ENCODE results near the gene PLSCR4. TPM values are rescaled to one million over a fixed set of nuclear protein-coding genes. Genes with fewer than 3 reads are reported as not detected.

PLSCR4 gene
- total and polyA plus RNA-seq, 2 of the 8 experiments (the other 6 are each of a cell fraction or from before 2014, with no cell fraction given), result 1.8 to 2.9 TPM

GRCh38 chr3:146269271-146269670 is 18.4 kb upstream of the PLSCR4 start:
- H2AK5ac ChIP-seq (ENCODE audit: low read depth, low read length), result no peak overlapping the region
- CTCF ChIA-PET (ENCODE audit: partially characterized antibody), result interaction anchor here (2.0 kb wide), 1 partner anchor 54 kb away, joined by 4 read pairs; no protein-coding TSS in a partner anchor
- no peak overlapping the region for H4K5ac ChIP-seq (ENCODE audit: insufficient read length, low read depth, low read length)
- no peaks in the 10 kb centered on the region for H3K79me1 ChIP-seq (ENCODE audit: low read depth, low read length)
- no peak overlapping the region for H3K56ac ChIP-seq (replicated peaks; ENCODE audit: insufficient read length, low read depth, low read length)
- H3K23me2 ChIP-seq (ENCODE audit: low read depth, low read length), result no peaks in the 10 kb centered on the region
- FAIRE-seq (no peak), DNase-seq (ENCODE audit: low read depth in 1 of 2, low spot score in 2 of 2) (no peak)
- no peak overlapping the region for H3K4ac ChIP-seq (replicated peaks; ENCODE audit: insufficient read length, low read depth, low read length)
- no peak overlapping the region for H3K18ac ChIP-seq (ENCODE audit: extremely low read depth, low read length)
- 97% methylated on average over 4 of the region's 4 CpGs; no CpG with 5 or more reads in 1 of the 2 experiments for WGBS, 2 experiments (ENCODE audit: extremely low coverage in 1 of 2, insufficient coverage in 1 of 2, insufficient read length in 1 of 2, insufficient replicate concordance in 2 of 2, low coverage in 1 of 2, low lambda C conversion rate in 2 of 2, missing lambda C conversion rate in 1 of 2)
- H3K23ac ChIP-seq (ENCODE audit: insufficient read length), result no peak overlapping the region
- H4K91ac ChIP-seq (replicated peaks; ENCODE audit: insufficient read length, low read length), result no peak overlapping the region
- H3K9me3 ChIP-seq (ENCODE audit: insufficient read depth in 2 of 2, low read depth in 1 of 2, low read length in 1 of 2), result no peaks in the 10 kb centered on the region
- no peak overlapping the region for H3K14ac ChIP-seq (ENCODE audit: insufficient read length)
- no peaks in the 10 kb centered on the region for H4K20me1 ChIP-seq (replicated peaks in 1 of 2; ENCODE audit: control insufficient read depth in 1 of 2, insufficient read depth in 2 of 2, low read length in 2 of 2)
- no peak overlapping the region for H2BK120ac ChIP-seq (replicated peaks; ENCODE audit: low read depth, low read length)
- H3K9ac ChIP-seq (replicated peaks in 1 of 4; ENCODE audit: extremely low read depth in 1 of 4, low read depth in 3 of 4, low read length in 3 of 4), result no peak overlapping the region
- peaks cover 0 to 7% (median 3%) of the 10 kb centered on the region in 4 experiments; a peak in 4 of 7 replicates for H3K4me1 ChIP-seq (replicated peaks in 1 of 4; ENCODE audit: control insufficient read depth in 3 of 4, insufficient read depth in 4 of 4, low read length in 3 of 4)
- H3K27me3 ChIP-seq (replicated peaks in 1 of 4; ENCODE audit: control insufficient read depth in 3 of 4, extremely low read depth in 1 of 4, insufficient read depth in 3 of 4, low read length in 3 of 4), result peaks cover 0 to 1% (median 0%) of the 10 kb centered on the region in 4 experiments; a peak in 1 of 7 replicates
- no peak overlapping the region for H3K4me3 ChIP-seq (ENCODE audit: extremely low read depth in 1 of 4, insufficient read depth in 2 of 4, low read depth in 3 of 4, low read length in 4 of 4)
- H3K79me2 ChIP-seq (ENCODE audit: control insufficient read depth in 1 of 2, insufficient read depth in 2 of 2, low read length in 2 of 2), result no peaks in the 10 kb centered on the region
- no peak overlapping the region for H2BK15ac ChIP-seq (ENCODE audit: low read length)
- H2BK12ac ChIP-seq (ENCODE audit: low read depth, low read length), result no peak overlapping the region
- H4K8ac ChIP-seq (ENCODE audit: extremely low read depth, insufficient read depth, low read length), result no peak overlapping the region
- H3K27ac ChIP-seq (ENCODE audit: low read depth, low read length), result no peak overlapping the region
- no peak overlapping the region for H2AFZ ChIP-seq (ENCODE audit: low read length)
- no peak overlapping the region for H2BK20ac ChIP-seq (ENCODE audit: low read length)
- TF ChIP-seq HDAC2 (IDR thresholded peaks at IDR 0.05; ENCODE audit: borderline replicate concordance in 1 of 2, low read depth in 2 of 2, low read length in 2 of 2), result no peak
- TF ChIP-seq CBX5 (IDR thresholded peaks at IDR 0.05; ENCODE audit: low read depth, low read length), result no peak
- no peak for TF ChIP-seq MAFK (IDR thresholded peaks at IDR 0.05; ENCODE audit: low read depth, low read length)
- no peak for TF ChIP-seq PHF8 (conservative IDR thresholded peaks at IDR 0.05; ENCODE audit: low read depth, low read length)
- TF ChIP-seq JUND (IDR thresholded peaks at IDR 0.05; ENCODE audit: low read length), result no peak
- no peak for TF ChIP-seq SP1 (IDR thresholded peaks at IDR 0.05; ENCODE audit: low read depth, low read length)
- TF ChIP-seq YY1 (IDR thresholded peaks at IDR 0.05; ENCODE audit: low read depth, low read length), result no peak
- no peak for TF ChIP-seq RFX5 (IDR thresholded peaks at IDR 0.05; ENCODE audit: borderline replicate concordance, low read depth, low read length)
- TF ChIP-seq SUZ12 (IDR thresholded peaks at IDR 0.05; ENCODE audit: low read length), result no peak
- no peak for TF ChIP-seq HDAC6 (IDR thresholded peaks at IDR 0.05; ENCODE audit: low read depth, low read length)
- TF ChIP-seq KDM4A (IDR thresholded peaks at IDR 0.05; ENCODE audit: low read depth, low read length, severe bottlenecking), result no peak
- TF ChIP-seq, protein P1, sequence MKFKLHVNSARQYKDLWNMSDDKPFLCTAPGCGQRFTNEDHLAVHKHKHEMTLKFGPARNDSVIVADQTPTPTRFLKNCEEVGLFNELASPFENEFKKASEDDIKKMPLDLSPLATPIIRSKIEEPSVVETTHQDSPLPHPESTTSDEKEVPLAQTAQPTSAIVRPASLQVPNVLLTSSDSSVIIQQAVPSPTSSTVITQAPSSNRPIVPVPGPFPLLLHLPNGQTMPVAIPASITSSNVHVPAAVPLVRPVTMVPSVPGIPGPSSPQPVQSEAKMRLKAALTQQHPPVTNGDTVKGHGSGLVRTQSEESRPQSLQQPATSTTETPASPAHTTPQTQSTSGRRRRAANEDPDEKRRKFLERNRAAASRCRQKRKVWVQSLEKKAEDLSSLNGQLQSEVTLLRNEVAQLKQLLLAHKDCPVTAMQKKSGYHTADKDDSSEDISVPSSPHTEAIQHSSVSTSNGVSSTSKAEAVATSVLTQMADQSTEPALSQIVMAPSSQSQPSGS (IDR thresholded peaks at IDR 0.05; ENCODE audit: low read length), result no peak
- no peak overlapping the region for H2BK5ac ChIP-seq (ENCODE audit: low read depth, low read length)
- H3K4me2 ChIP-seq (ENCODE audit: insufficient read depth in 1 of 2, low read depth in 2 of 2, low read length in 2 of 2), result no peak overlapping the region
- no peaks in the 10 kb centered on the region for H3K36me3 ChIP-seq (ENCODE audit: control insufficient read depth in 2 of 4, insufficient read depth in 4 of 4, low read length in 3 of 4)
- POLR2A ChIA-PET (ENCODE audit: partially characterized antibody), result no interaction called here
